Kidney (tissue), 14 donors: ENCODE measurements around the gene KRTAP5-8. TPM values are rescaled to one million over a fixed set of nuclear protein-coding genes. Genes with fewer than 3 reads are reported as not detected.
A peak's percentile ranks its signal among the peaks of the same experiment; 100 is the strongest.

Experiments used
- DNase-seq, 5 donors: peaks; one replicate each; pipeline ENCODE4 v3.0.0-alpha.2; 2013 to 2020
- FAIRE-seq: peaks from 2 replicates; lab custom pipeline; 2012; peaks lifted over from hg19 to GRCh38; lab: Jason Lieb, UNC
- H3K27ac ChIP-seq, 2 donors: one replicate each; pipeline ENCODE4 v1.7.0; 2013; ENCODE audit warnings: low read depth in 2 of 2, low read length in 2 of 2, inconsistent platforms in 1 of 2
- H3K27me3 ChIP-seq: one replicate; pipeline ENCODE4 v1.7.1; 2013; ENCODE audit warnings: low read length, inconsistent platforms; ENCODE audit not compliant: control insufficient read depth, insufficient read depth
- H3K36me3 ChIP-seq, 3 donors: one replicate each; pipeline versions ENCODE4 v1.7.0 to v1.7.1; 2013; ENCODE audit warnings: low read length in 3 of 3, control low read depth in 1 of 3, inconsistent platforms in 1 of 3; ENCODE audit not compliant: insufficient read depth in 3 of 3, control insufficient read depth in 2 of 3
- H3K4me1 ChIP-seq, 3 donors: one replicate each; pipeline versions ENCODE4 v1.7.0 to v1.7.1; 2013; ENCODE audit warnings: low read length in 3 of 3, inconsistent platforms in 1 of 3, low read depth in 1 of 3; ENCODE audit not compliant: control insufficient read depth in 2 of 3, insufficient read depth in 2 of 3
- H3K4me3 ChIP-seq, 3 donors: one replicate each; pipeline versions ENCODE4 v1.7.0 to v1.8.1; 2013; ENCODE audit warnings: low read length in 3 of 3, control low read depth in 1 of 3, inconsistent platforms in 1 of 3
- H3K9ac ChIP-seq, 3 donors: one replicate each; pipeline versions ENCODE4 v1.7.0 to v1.7.1; 2013; ENCODE audit warnings: low read length in 3 of 3, control low read depth in 1 of 3, inconsistent platforms in 1 of 3
- H3K9me3 ChIP-seq, 3 donors: one replicate each; pipeline versions ENCODE4 v1.7.0 to v1.7.1; 2013; ENCODE audit warnings: low read length in 3 of 3, control low read depth in 1 of 3, inconsistent platforms in 1 of 3; ENCODE audit not compliant: control insufficient read depth in 2 of 3, insufficient read depth in 1 of 3
- intact Hi-C: fragments of 100-400 bp; cut with DNase I; formaldehyde crosslinking; loops from one replicate; pipeline ENCODE4 v1.11.1; 2022
- polyA plus RNA-seq: library from polyadenylated mRNA; stranded (reverse); fragments of 350-450 nt; fragmentation: Illumina TruSeq; extraction: RNeasy Lipid Tissue Mini Kit (QIAGEN cat#74804); gene quantifications from one replicate; pipeline ENCODE4 v1.2.3, GENCODE V29; 2014; ENCODE audit warnings: low read depth, low replicate concordance; ENCODE audit not compliant: insufficient read depth
- total RNA-seq: library from RNA; stranded (reverse); fragmentation: NEBNext Ultra II Directional; extraction: Animal tissue kit (Norgen Biotek cat#: 25700); gene quantifications from one replicate; pipeline ENCODE4 v1.2.1, GENCODE V29; 2021
- TF ChIP-seq, protein P1 (sequence below): IDR thresholded peaks from 3 replicates; pipeline ENCODE4 v1.5.1; 2012; ENCODE audit warnings: mild to moderate bottlenecking, moderate library complexity, borderline replicate concordance; ENCODE audit not compliant: insufficient read depth; ENCODE audit errors: extremely low read depth
- donor health status: control.
- donor health status: control.
- donor health status: control.
- donor health status: control.
- donor health status: control.
- donor health status: DM: yes; HTN: yes; CAD: no.
- donor health status: Normal renal cell carcinoma (clear cell type).

KRTAP5-8 gene
- total and polyA plus RNA-seq, 2 donors from 2014 or later = 0.35 to 1.8 TPM

GRCh38 chr11:71544525-71545214 is 6.8 kb downstream of the KRTAP5-8 start:
- H3K27ac ChIP-seq = no peak overlapping the region
- FAIRE-seq (no peak), DNase-seq (no peak)
- no peak overlapping the region for H3K4me3 ChIP-seq
- no peaks in the 10 kb centered on the region for H3K4me1 ChIP-seq
- TF ChIP-seq, protein P1, sequence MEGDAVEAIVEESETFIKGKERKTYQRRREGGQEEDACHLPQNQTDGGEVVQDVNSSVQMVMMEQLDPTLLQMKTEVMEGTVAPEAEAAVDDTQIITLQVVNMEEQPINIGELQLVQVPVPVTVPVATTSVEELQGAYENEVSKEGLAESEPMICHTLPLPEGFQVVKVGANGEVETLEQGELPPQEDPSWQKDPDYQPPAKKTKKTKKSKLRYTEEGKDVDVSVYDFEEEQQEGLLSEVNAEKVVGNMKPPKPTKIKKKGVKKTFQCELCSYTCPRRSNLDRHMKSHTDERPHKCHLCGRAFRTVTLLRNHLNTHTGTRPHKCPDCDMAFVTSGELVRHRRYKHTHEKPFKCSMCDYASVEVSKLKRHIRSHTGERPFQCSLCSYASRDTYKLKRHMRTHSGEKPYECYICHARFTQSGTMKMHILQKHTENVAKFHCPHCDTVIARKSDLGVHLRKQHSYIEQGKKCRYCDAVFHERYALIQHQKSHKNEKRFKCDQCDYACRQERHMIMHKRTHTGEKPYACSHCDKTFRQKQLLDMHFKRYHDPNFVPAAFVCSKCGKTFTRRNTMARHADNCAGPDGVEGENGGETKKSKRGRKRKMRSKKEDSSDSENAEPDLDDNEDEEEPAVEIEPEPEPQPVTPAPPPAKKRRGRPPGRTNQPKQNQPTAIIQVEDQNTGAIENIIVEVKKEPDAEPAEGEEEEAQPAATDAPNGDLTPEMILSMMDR = no peak
- intact Hi-C loops = no loop called here
- no peaks in the 10 kb centered on the region for H3K9me3 ChIP-seq
- H3K27me3 ChIP-seq = no peaks in the 10 kb centered on the region
- no peaks in the 10 kb centered on the region for H3K36me3 ChIP-seq
- H3K9ac ChIP-seq = no peak overlapping the region

- Histone ChIP-seq H3K9me3 (no peaks in the 10 kb centered on the region), H3K27ac (no peak overlapping the region), H3K4me1 (no peaks in the 10 kb centered on the region), H3K36me3 (no peaks in the 10 kb centered on the region), H3K4me3 (no peak overlapping the region), H3K9ac (no peak overlapping the region), H3K27me3 (no peaks in the 10 kb centered on the region)
- TF ChIP-seq, protein P1 = no peak
- DNase-seq (no peak), FAIRE-seq (no peak)
- intact Hi-C loops = no loop called here
These were observed 7.7 kb downstream of the KRTAP5-8 start for GRCh38 chr11:71545405-71545966.

DNA sequence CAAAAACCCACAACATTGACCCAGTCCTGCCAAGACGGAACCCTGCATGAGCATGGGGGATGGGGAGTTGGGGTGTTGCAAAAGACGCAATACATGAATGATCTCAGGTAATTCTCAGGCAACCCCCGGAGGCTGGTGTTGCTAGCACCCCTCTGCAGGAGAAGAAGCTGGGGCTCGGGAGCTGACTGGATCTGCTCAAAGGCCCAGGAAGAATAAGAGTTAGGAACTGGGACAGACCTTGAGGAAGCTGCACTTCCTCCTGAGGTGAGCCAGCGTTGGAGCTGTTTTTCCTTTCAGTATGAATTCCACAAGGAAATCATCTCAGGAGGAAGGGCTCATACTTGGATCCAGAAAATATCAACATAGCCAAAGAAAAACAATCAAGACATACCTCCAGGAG is 10.3 kb downstream of the KRTAP5-8 start, which contains the start of gene KRTAP5-9:
TSS of gene KRTAP5-9 (plus strand) at position 301 of the 400 bp plus-strand sequence. CDS start 238 bp downstream, outside the sequence.
- TF ChIP-seq, protein P1 = no peak
- H3K27me3 ChIP-seq = no peaks in the 10 kb centered on the region
- DNase-seq (peak in 1 of 5 donors; percentile 26), FAIRE-seq (no peak)
- no peak within 1 kb of the TSS for H3K9ac ChIP-seq
- H3K4me1 ChIP-seq = no peaks in the 10 kb centered on the region
- H3K27ac ChIP-seq = no peak within 1 kb of the TSS
- intact Hi-C loops = no loop called here
- no peaks in the 10 kb centered on the region for H3K9me3 ChIP-seq
- no peak within 1 kb of the TSS for H3K4me3 ChIP-seq
- H3K36me3 ChIP-seq = no peaks in the 10 kb centered on the region
